Measurements from ENCODE around the gene SLC27A6. TPM values are rescaled to one million over a fixed set of nuclear protein-coding genes. Genes with fewer than 3 reads are reported as not detected.

The SLC27A6 gene
- total RNA-seq, 4 donors from 2014 or later: 19.8 to 33.7 (median 26.5) TPM

- H3K4me3 ChIP-seq: no peak overlapping the region
- H3K36me3 ChIP-seq: no peaks in the 10 kb centered on the region
- WGBS, 2 donors: 33 to 36% methylated on average over 5 of the region's 5 CpGs
- peaks cover 0 to 5% (median 2%) of the 10 kb centered on the region in 4 donors for H3K4me1 ChIP-seq
- peak overlapping the region in 2 of 4 donors; percentile 32 to 62 for H3K27ac ChIP-seq
- no peaks in the 10 kb centered on the region for H3K27me3 ChIP-seq
- DNase-seq (ENCODE audit: low spot score in 2 of 2): no peak
- no peak for TF ChIP-seq EP300 (IDR thresholded peaks at IDR 0.05)
- no peak for TF ChIP-seq POLR2A (IDR thresholded peaks at IDR 0.05)
- TF ChIP-seq, protein P1, sequence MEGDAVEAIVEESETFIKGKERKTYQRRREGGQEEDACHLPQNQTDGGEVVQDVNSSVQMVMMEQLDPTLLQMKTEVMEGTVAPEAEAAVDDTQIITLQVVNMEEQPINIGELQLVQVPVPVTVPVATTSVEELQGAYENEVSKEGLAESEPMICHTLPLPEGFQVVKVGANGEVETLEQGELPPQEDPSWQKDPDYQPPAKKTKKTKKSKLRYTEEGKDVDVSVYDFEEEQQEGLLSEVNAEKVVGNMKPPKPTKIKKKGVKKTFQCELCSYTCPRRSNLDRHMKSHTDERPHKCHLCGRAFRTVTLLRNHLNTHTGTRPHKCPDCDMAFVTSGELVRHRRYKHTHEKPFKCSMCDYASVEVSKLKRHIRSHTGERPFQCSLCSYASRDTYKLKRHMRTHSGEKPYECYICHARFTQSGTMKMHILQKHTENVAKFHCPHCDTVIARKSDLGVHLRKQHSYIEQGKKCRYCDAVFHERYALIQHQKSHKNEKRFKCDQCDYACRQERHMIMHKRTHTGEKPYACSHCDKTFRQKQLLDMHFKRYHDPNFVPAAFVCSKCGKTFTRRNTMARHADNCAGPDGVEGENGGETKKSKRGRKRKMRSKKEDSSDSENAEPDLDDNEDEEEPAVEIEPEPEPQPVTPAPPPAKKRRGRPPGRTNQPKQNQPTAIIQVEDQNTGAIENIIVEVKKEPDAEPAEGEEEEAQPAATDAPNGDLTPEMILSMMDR (IDR thresholded peaks at IDR 0.05): no peak
- H3K9me3 ChIP-seq: no peaks in the 10 kb centered on the region
Measured at GRCh38 chr5:129001841-129002526, 36.7 kb downstream of the SLC27A6 start.

GRCh38 chr5:129002527-129002842, 37.2 kb downstream of the SLC27A6 start:
- H3K36me3 ChIP-seq: no peaks in the 10 kb centered on the region
- no peaks in the 10 kb centered on the region for H3K9me3 ChIP-seq
- TF ChIP-seq POLR2A (IDR thresholded peaks at IDR 0.05): no peak
- TF ChIP-seq, protein P1 (IDR thresholded peaks at IDR 0.05): no peak
- TF ChIP-seq EP300 (IDR thresholded peaks at IDR 0.05): no peak
- no peak overlapping the region for H3K4me3 ChIP-seq
- H3K27ac ChIP-seq: peak overlapping the region in 2 of 4 donors; percentile 32 to 62
- H3K4me1 ChIP-seq: peaks cover 0 to 5% (median 2%) of the 10 kb centered on the region in 4 donors
- WGBS, 2 donors: 59 to 72% methylated on average over 2 of the region's 2 CpGs
- DNase-seq (ENCODE audit: low spot score in 2 of 2): no peak
- no peaks in the 10 kb centered on the region for H3K27me3 ChIP-seq

GRCh38 chr5:129003232-129003631, 37.9 kb downstream of the SLC27A6 start:
- H3K4me3 ChIP-seq: no peak overlapping the region
- WGBS, 2 donors: 74 to 80% methylated on average over 2 of the region's 2 CpGs
- no peaks in the 10 kb centered on the region for H3K36me3 ChIP-seq
- no peak for DNase-seq (ENCODE audit: low spot score in 2 of 2)
- no peaks in the 10 kb centered on the region for H3K27me3 ChIP-seq
- H3K27ac ChIP-seq: peak overlapping the region in 2 of 4 donors; percentile 48 to 62
- H3K4me1 ChIP-seq: peaks cover 0 to 5% (median 2%) of the 10 kb centered on the region in 4 donors
- no peak for TF ChIP-seq EP300 (IDR thresholded peaks at IDR 0.05)
- TF ChIP-seq POLR2A (IDR thresholded peaks at IDR 0.05): no peak
- TF ChIP-seq, protein P1 (IDR thresholded peaks at IDR 0.05): no peak
- no peaks in the 10 kb centered on the region for H3K9me3 ChIP-seq

- Histone ChIP-seq H3K4me3 (no peak overlapping the region), H3K27ac (no peak overlapping the region), H3K27me3 (no peaks in the 10 kb centered on the region), H3K9me3 (no peaks in the 10 kb centered on the region), H3K36me3 (no peaks in the 10 kb centered on the region), H3K4me1 (no peaks in the 10 kb centered on the region)
- DNase-seq (ENCODE audit: low spot score in 2 of 2): no peak
- TF ChIP-seq POLR2A (IDR thresholded peaks at IDR 0.05) (no peak), EP300 (IDR thresholded peaks at IDR 0.05) (no peak)
- TF ChIP-seq, protein P1 (IDR thresholded peaks at IDR 0.05): no peak
- 90% methylated on average over 4 of the region's 4 CpGs for WGBS, 2 donors
Measured at GRCh38 chr5:129014185-129014584, 48.9 kb downstream of the SLC27A6 start.

GRCh38 chr5:129018837-129019236, 53.5 kb downstream of the SLC27A6 start:
- H3K27ac ChIP-seq: no peak overlapping the region
- no peak overlapping the region for H3K4me3 ChIP-seq
- H3K9me3 ChIP-seq: no peaks in the 10 kb centered on the region
- H3K27me3 ChIP-seq: no peaks in the 10 kb centered on the region
- no peaks in the 10 kb centered on the region for H3K4me1 ChIP-seq
- TF ChIP-seq, protein P1 (IDR thresholded peaks at IDR 0.05): no peak
- no peak for TF ChIP-seq POLR2A (IDR thresholded peaks at IDR 0.05)
- no peak for TF ChIP-seq EP300 (IDR thresholded peaks at IDR 0.05)
- no peaks in the 10 kb centered on the region for H3K36me3 ChIP-seq
- DNase-seq (ENCODE audit: low spot score in 2 of 2): no peak

Measured in tibial nerve (tissue), 4 donors.